Fibroblast of lung (primary cell): ENCODE data around the gene EXOC3L2. TPM values are rescaled to one million over a fixed set of nuclear protein-coding genes. Genes with fewer than 3 reads are reported as not detected.

Experiments used
- DNase-seq, 2 donors: peaks; one replicate each; pipeline versions ENCODE4 v3.0.0 to v3.0.0-alpha.2; 2010; ENCODE audit warnings: low read depth in 2 of 2
- H2AFZ ChIP-seq: 2 replicates; pipeline ENCODE4 v1.5.1; 2012; ENCODE audit warnings: low read length, control low read depth, inconsistent platforms
- H3K27ac ChIP-seq: 2 replicates; pipeline ENCODE4 v1.5.1; 2011; ENCODE audit warnings: low read length, control low read depth; ENCODE audit not compliant: insufficient read depth
- H3K27me3 ChIP-seq: 2 replicates; pipeline ENCODE4 v1.5.1; 2011; ENCODE audit warnings: mild to moderate bottlenecking, low read length; ENCODE audit not compliant: control insufficient read depth, insufficient read depth
- H3K36me3 ChIP-seq: 2 replicates; pipeline ENCODE4 v1.5.1; 2011; ENCODE audit warnings: low read length; ENCODE audit not compliant: control insufficient read depth, insufficient read depth
- H3K4me1 ChIP-seq: 2 replicates; pipeline ENCODE4 v1.5.1; 2011; ENCODE audit warnings: low read length; ENCODE audit not compliant: control insufficient read depth, insufficient read depth; ENCODE audit errors: extremely low read depth
- H3K4me2 ChIP-seq: 2 replicates; pipeline ENCODE4 v1.5.1; 2011; ENCODE audit warnings: low read length, control low read depth; ENCODE audit not compliant: insufficient read depth; ENCODE audit errors: extremely low read depth
- H3K4me3 ChIP-seq, 4 experiments: fragments of 200-600 bp in 1 of 4; sonication (generic) in 1 of 4; replicated peaks in 1 of 4; 2 replicates each; pipeline ENCODE4 v1.5.1; 2011 to 2016; ENCODE audit warnings: low read length in 4 of 4, low read depth in 3 of 4, mild to moderate bottlenecking in 3 of 4, control low read depth in 2 of 4, inconsistent platforms in 1 of 4, mixed read lengths in 1 of 4; ENCODE audit not compliant: insufficient read depth in 1 of 4; ENCODE audit errors: control extremely low read depth in 1 of 4
- H3K79me2 ChIP-seq: 2 replicates; pipeline ENCODE4 v1.5.1; 2012; ENCODE audit warnings: mild to moderate bottlenecking, low read length, inconsistent platforms; ENCODE audit not compliant: control insufficient read depth, insufficient read depth
- H3K9ac ChIP-seq: 2 replicates; pipeline ENCODE4 v1.5.1; 2011; ENCODE audit warnings: mild to moderate bottlenecking, low read length, control low read depth; ENCODE audit not compliant: insufficient read depth
- H3K9me3 ChIP-seq: 2 replicates; pipeline ENCODE4 v1.5.1; 2012; ENCODE audit warnings: low read depth, low read length; ENCODE audit not compliant: control insufficient read depth, insufficient read depth
- H4K20me1 ChIP-seq: 2 replicates; pipeline ENCODE4 v1.5.1; 2011; ENCODE audit warnings: low read length; ENCODE audit not compliant: control insufficient read depth, insufficient read depth; ENCODE audit errors: extremely low read depth
- CTCF ChIP-seq, 2 donors: IDR thresholded peaks in 1 of 2; conservative IDR thresholded peaks in 1 of 2; 1 replicate in 1 of 2; 2 replicates in 1 of 2; pipeline ENCODE4 v1.5.1; 2011 to 2012; ENCODE audit warnings: low read length in 2 of 2, control low read depth in 1 of 2, inconsistent platforms in 1 of 2, low read depth in 1 of 2, mild to moderate bottlenecking in 1 of 2
- EZH2 ChIP-seq: IDR thresholded peaks from 2 replicates; pipeline ENCODE4 v1.5.1; 2012; ENCODE audit warnings: low read length, control low read depth, mild to moderate bottlenecking; ENCODE audit errors: missing control alignments
- polyA plus RNA-seq, 2 donors: library from polyadenylated mRNA; depleted of rRNA in 1 of 2; stranded (reverse) in 1 of 2; unstranded in 1 of 2; fragments of >200 nt; gene quantifications; 2 replicates each; pipeline ENCODE4 v1.2.1, GENCODE V29; 2011 to 2012; ENCODE audit warnings: missing spikeins in 1 of 2
- total RNA-seq: library from RNA; depleted of rRNA; stranded (reverse); fragments of >200 nt; gene quantifications from 2 replicates; pipeline ENCODE4 v1.2.1, GENCODE V29; 2014

Gene EXOC3L2
- total and polyA plus RNA-seq, 2 donors (not counting 1 experiment from before 2014, with no cell fraction given): not detected

- H3K27ac ChIP-seq: no peak overlapping the region
- no peaks in the 10 kb centered on the region for H3K79me2 ChIP-seq
- no peak overlapping the region for H3K4me2 ChIP-seq
- peaks cover 11% of the 10 kb centered on the region for H3K36me3 ChIP-seq
- H3K9ac ChIP-seq: no peak overlapping the region
- no peaks in the 10 kb centered on the region for H3K9me3 ChIP-seq
- no peaks in the 10 kb centered on the region for H3K27me3 ChIP-seq
- no peaks in the 10 kb centered on the region for H3K4me1 ChIP-seq
- no peak overlapping the region for H3K4me3 ChIP-seq
- DNase-seq: peak in 1 of 2 donors; percentile 24
- TF ChIP-seq CTCF (conservative IDR thresholded peaks at IDR 0.05 in 1 of 2, IDR thresholded peaks at IDR 0.05 in 1 of 2; ENCODE audit: low read depth in 1 of 2, low read length in 2 of 2) (no peak), EZH2 (no peak)
- no peak overlapping the region for H2AFZ ChIP-seq
- no peaks in the 10 kb centered on the region for H4K20me1 ChIP-seq
Observed at GRCh38 chr19:45276284-45276687, 31.1 kb upstream of the EXOC3L2 start.

GRCh38 chr19:45275370-45275971, 30.3 kb upstream of the EXOC3L2 start:
- no peaks in the 10 kb centered on the region for H3K79me2 ChIP-seq
- no peaks in the 10 kb centered on the region for H3K4me1 ChIP-seq
- H3K9ac ChIP-seq: no peak overlapping the region
- H3K4me3 ChIP-seq: no peak overlapping the region
- H3K27me3 ChIP-seq: no peaks in the 10 kb centered on the region
- H3K27ac ChIP-seq: no peak overlapping the region
- no peaks in the 10 kb centered on the region for H4K20me1 ChIP-seq
- H3K36me3 ChIP-seq: peaks cover 12% of the 10 kb centered on the region
- peak in 1 of 2 donors; percentile 41 for DNase-seq
- H3K9me3 ChIP-seq: no peaks in the 10 kb centered on the region
- H2AFZ ChIP-seq: no peak overlapping the region
- no peak for TF ChIP-seq EZH2
- TF ChIP-seq CTCF (conservative IDR thresholded peaks at IDR 0.05 in 1 of 2, IDR thresholded peaks at IDR 0.05 in 1 of 2; ENCODE audit: low read depth in 1 of 2, low read length in 2 of 2): no peak
- no peak overlapping the region for H3K4me2 ChIP-seq

GRCh38 chr19:45273521-45273855, 28.3 kb upstream of the EXOC3L2 start:
- DNase-seq: no peak
- TF ChIP-seq CTCF (conservative IDR thresholded peaks at IDR 0.05 in 1 of 2, IDR thresholded peaks at IDR 0.05 in 1 of 2; ENCODE audit: low read depth in 1 of 2, low read length in 2 of 2) (no peak), EZH2 (no peak)
- Histone ChIP-seq H4K20me1 (no peaks in the 10 kb centered on the region), H3K9me3 (no peaks in the 10 kb centered on the region), H3K4me3 (no peak overlapping the region), H3K36me3 (peaks cover 15% of the 10 kb centered on the region), H2AFZ (no peak overlapping the region), H3K27me3 (no peaks in the 10 kb centered on the region), H3K4me2 (no peak overlapping the region), H3K27ac (no peak overlapping the region), H3K9ac (no peak overlapping the region), H3K79me2 (no peaks in the 10 kb centered on the region), H3K4me1 (no peaks in the 10 kb centered on the region)
